GM13976 (cell line): ENCODE results near the gene NFE2L3.

ENCODE experiments used
- DNase-seq: peaks from one replicate; pipeline ENCODE4 v3.0.0; 2012; ENCODE audit warnings: low spot score
- in situ Hi-C: fragments of 300-500 bp; cut with MboI; formaldehyde crosslinking; loops from one replicate; pipeline ENCODE4 v1.12.0; 2022; ENCODE audit warnings: low sequenced_read_pairs, mixed read lengths, inconsistent platforms; ENCODE audit not compliant: unreplicated experiment
- TF ChIP-seq, protein P1 (sequence below): IDR thresholded peaks from 2 replicates; pipeline ENCODE4 v1.5.1; 2012; ENCODE audit warnings: borderline replicate concordance, mild to moderate bottlenecking; ENCODE audit not compliant: insufficient read depth; ENCODE audit errors: extremely low read depth, missing control alignments, control extremely low read depth

The NFE2L3 gene

DNA sequence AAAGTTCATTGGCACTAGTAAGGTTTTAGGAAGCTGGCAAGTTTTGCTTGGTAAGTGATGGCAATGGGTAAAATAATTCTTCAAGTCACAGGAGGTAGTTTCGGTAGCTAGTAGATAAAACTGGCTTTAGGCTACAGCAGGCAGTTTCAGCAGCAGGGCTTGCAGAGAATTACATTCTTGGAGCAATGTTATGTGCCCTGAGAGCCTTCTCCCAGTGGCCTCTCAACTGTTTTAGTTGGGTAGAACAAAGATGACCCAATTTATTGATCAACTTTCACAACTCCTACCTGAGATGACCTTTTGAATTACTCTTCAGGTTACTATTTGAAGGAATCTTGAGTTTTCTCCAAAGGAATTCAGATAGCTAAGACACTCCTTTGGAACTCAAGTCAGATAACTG is 16.4 kb upstream of the NFE2L3 start:
- TF ChIP-seq, protein P1, sequence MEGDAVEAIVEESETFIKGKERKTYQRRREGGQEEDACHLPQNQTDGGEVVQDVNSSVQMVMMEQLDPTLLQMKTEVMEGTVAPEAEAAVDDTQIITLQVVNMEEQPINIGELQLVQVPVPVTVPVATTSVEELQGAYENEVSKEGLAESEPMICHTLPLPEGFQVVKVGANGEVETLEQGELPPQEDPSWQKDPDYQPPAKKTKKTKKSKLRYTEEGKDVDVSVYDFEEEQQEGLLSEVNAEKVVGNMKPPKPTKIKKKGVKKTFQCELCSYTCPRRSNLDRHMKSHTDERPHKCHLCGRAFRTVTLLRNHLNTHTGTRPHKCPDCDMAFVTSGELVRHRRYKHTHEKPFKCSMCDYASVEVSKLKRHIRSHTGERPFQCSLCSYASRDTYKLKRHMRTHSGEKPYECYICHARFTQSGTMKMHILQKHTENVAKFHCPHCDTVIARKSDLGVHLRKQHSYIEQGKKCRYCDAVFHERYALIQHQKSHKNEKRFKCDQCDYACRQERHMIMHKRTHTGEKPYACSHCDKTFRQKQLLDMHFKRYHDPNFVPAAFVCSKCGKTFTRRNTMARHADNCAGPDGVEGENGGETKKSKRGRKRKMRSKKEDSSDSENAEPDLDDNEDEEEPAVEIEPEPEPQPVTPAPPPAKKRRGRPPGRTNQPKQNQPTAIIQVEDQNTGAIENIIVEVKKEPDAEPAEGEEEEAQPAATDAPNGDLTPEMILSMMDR: no peak
- in situ Hi-C loops: no loop called here
- DNase-seq: no peak

DNA sequence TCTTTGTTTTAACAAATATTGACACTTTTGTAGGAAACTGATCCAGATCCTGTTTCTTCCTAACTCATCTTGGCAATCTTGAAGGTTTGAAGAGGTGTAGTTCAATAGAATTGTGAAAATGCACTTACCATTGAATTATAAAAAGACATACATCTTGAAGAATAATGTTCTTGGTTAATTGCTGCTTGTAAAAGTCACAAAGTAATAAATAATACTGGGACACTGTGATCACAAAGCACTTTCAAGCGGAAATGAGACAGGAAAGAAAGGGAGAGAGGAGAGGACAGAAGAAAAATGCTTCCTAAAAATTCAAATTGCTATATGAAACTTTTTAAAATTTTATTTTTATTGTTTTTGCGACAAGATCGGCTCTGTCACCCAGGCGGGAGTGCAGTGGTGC is 15.2 kb upstream of the NFE2L3 start:
- DNase-seq: no peak
- TF ChIP-seq, protein P1: no peak
- in situ Hi-C loops: no loop called here

DNA sequence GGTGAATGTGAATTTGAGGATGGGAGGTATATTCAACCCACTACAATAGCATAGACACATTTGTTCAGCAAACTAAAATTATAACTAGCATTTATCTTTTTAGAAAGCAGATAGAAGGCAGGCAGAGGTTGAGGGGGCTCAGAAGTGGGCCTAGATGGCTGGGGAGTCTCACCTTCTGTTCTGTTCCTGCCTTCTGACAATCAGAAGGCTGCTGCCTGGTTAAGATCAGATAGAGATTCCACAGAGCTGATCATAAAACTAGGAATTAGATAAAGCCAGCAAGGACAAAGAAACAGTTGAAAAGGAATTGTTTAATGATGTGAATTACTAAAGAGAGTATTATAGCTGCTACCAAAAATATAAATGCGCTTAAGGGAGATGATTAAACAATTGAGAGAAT is 11.6 kb upstream of the NFE2L3 start:
- DNase-seq: no peak
- in situ Hi-C loops: no loop called here
- TF ChIP-seq, protein P1: no peak

DNA sequence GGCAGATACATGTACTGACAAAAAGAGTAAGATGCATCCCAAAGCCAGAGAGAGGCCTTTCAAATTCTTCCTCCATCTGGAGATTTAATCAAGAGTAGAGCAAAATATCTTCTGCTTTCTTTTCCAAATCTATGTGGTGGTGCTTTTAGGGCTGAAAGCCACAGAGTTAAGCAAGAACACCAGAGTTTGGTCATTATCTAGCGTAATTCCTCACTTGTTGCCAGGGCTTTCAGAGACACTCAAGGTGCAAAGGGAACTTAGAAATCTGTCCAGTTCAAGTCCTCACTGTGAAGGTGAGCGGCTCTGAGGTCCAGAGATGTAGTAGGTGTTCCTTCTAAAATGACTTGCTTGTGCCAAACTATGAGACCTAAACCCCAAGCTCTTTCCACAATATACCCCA is 10.9 kb upstream of the NFE2L3 start:
- in situ Hi-C loops: no loop called here
- DNase-seq: no peak

DNA sequence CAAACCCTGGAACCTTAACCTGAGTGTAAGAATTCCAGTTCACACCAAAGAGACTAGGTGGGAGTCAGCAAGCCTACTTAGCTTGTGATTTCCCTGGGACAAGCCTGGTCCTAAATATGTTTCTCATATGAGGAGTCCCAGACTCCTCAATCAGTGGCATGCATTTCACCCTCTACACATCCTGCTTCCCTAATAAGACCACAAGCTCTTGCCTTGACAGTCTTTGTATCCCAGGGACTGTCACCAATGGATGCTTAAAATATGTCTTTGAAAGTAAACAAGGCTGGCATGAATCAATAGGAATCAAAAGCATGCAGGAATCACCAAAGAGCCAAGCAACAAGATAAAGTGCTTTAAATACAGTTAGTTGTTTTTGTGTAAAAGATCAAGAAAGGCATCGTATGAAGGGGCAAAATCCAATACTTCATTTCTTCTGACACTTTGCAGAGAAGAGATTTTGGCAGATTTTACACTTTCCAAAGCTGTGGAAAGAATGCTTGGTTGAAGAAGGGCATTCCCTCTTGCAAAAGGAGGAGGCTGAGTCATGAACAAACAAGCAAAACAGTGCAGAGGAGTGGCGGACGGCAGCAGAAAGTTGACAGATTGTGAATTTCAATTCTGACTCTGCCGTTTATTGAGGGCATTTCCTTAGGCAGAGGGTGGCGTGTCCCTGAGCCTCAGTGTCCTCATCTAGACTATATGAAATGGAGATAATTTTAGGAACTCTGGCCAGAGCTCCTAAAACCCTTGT is 8.5 kb upstream of the NFE2L3 start:
- in situ Hi-C loops: no loop called here
- TF ChIP-seq, protein P1: no peak
- no peak for DNase-seq

More for the DNA sequence above, 10.9 kb upstream of the NFE2L3 start:
- TF ChIP-seq, protein P1: no peak

DNA sequence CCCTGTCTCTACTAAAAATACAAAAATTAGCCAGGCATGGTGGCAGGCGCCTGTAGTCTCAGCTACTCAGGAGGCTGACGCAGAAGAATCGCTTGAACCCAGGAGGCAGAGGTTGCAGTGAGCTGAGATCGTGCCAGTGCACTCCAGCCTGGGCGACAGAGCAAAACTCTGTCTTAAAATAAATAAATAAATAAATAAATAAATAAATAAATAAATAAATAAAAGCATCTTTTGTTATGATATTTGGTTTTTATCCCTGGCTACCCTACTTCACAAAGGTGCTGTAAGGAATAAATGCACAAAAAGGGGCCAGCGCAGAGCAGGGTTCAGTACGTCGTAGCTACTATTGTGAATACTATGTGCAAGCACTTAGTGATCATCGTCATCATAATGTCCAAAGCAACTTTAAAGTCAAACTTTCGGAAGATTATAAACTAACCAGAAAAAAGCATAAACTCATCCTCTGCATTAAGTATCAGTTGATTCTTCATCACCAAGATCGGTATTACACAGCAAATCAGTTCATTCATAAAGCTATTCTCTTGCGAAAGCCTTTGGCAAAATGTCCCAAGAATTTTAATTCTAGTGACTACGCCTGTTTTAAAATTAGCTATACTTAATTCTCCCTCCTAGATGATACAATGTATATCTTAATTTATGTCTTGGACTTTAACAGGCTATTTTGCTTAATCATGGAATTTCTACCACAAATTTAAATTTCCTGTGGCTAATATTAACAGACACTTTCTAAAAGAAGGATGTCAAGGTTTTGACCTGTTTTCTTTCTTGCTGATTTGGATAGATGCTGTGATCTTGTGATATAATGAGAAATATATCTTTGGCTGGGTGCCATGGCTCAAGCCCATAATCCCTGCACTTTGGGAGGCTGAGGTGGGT is 7.6 kb upstream of the NFE2L3 start:
- no peak for DNase-seq
- in situ Hi-C loops: no loop called here
- TF ChIP-seq, protein P1: no peak
